ENCODE results near the gene RNF152.

DNA sequence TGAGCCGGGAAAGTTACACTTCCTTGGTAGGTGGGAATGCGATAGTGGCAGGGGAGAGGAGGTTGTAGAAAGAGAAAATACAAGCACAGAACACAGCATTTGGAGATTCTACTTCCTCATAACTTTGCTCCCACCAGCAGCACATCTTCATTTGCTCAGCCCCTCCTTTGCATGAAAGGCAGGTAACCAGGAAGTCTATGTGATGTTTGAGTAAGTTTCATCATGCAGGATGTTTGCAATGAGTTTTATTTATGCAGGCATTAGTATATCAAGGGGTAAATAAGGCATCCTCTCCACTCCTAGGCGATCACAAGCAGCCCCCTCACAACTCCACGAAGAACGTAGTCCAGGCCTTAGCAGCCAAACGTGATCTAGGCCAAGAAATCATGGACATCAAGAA lies 5.0 kb downstream of the RNF152 start:
- TF ChIP-seq CTCF (IDR thresholded peaks at IDR 0.05 in 4 of 5, conservative IDR thresholded peaks at IDR 0.05 in 1 of 5) (no peak), POLR2A (IDR thresholded peaks at IDR 0.05) (no peak)

Data from gastrocnemius medialis (tissue), 4 donors.